Activated CD8-positive, alpha-beta memory T cell treated with anti-CD3 and anti-CD28 coated beads, Interleukin-2, amount 10 ng/mL, durations not matched to agents 7 days and 5 days (primary cell): ENCODE measurements around the gene OR2J3. TPM values are rescaled to one million over a fixed set of nuclear protein-coding genes. Genes with fewer than 3 reads are reported as not detected.
"Not testable (repeated sequence)": the region's sequence is repeated elsewhere in the genome, so short reads cannot be mapped to it uniquely, and the experiment has no call there.

Experiments
- ATAC-seq: fragments of 150-1000 bp; cut with Tn5 transposase; one replicate; pipeline ENCODE4 v1.10.0; 2021; ENCODE audit warnings: moderate library complexity
- CTCF ChIA-PET: fragments of 350-600 bp; sonication (Branson Sonifier 250); formaldehyde crosslinking; loops from one replicate; lab custom pipeline; 2021; ENCODE audit warnings: antibody characterized with exemption; lab: Charles Lee
- DNase-seq: peaks from one replicate; pipeline ENCODE4 v3.0.0-alpha.2; 2020
- H3K27ac Mint-ChIP-seq: one replicate; pipeline ENCODE4 v1.8.0; 2021; ENCODE audit warnings: mild to moderate bottlenecking, mixed read lengths
- H3K27me3 Mint-ChIP-seq: one replicate; pipeline ENCODE4 v1.8.0; 2021; ENCODE audit warnings: mixed read lengths
- H3K36me3 Mint-ChIP-seq: one replicate; pipeline ENCODE4 v1.8.0; 2021; ENCODE audit warnings: mild to moderate bottlenecking, mixed read lengths
- H3K4me1 Mint-ChIP-seq: one replicate; pipeline ENCODE4 v1.8.0; 2021; ENCODE audit warnings: mixed read lengths
- H3K4me3 Mint-ChIP-seq: one replicate; pipeline ENCODE4 v1.8.0; 2021; ENCODE audit warnings: mild to moderate bottlenecking, moderate library complexity, mixed read lengths
- H3K9me3 Mint-ChIP-seq: one replicate; pipeline ENCODE4 v1.8.0; 2022; ENCODE audit warnings: low read depth, mixed read lengths
- total RNA-seq, 2 experiments: library from RNA; stranded (reverse); gene quantifications; one replicate each; pipeline ENCODE4 v1.2.3, GENCODE V29; 2021

The OR2J3 gene
- total RNA-seq, 2 experiments from 2014 or later: not detected

GRCh38 chr6:29137724-29138123, 29.9 kb downstream of the OR2J3 start:
- no peaks in the 10 kb centered on the region for H3K9me3 Mint-ChIP-seq
- no peak for ATAC-seq
- H3K27me3 Mint-ChIP-seq: peaks cover 11% of the 10 kb centered on the region
- no peaks in the 10 kb centered on the region for H3K4me1 Mint-ChIP-seq
- CTCF ChIA-PET: no interaction called here
- no peak overlapping the region for H3K4me3 Mint-ChIP-seq
- no peaks in the 10 kb centered on the region for H3K36me3 Mint-ChIP-seq
- DNase-seq: no peak
- no peak overlapping the region for H3K27ac Mint-ChIP-seq

GRCh38 chr6:29141606-29142005, 33.7 kb downstream of the OR2J3 start:
- no peaks in the 10 kb centered on the region for H3K36me3 Mint-ChIP-seq
- no peak for ATAC-seq
- no peaks in the 10 kb centered on the region for H3K4me1 Mint-ChIP-seq
- no peak overlapping the region for H3K4me3 Mint-ChIP-seq
- no peak for DNase-seq
- no peak overlapping the region for H3K27ac Mint-ChIP-seq
- CTCF ChIA-PET: no interaction called here
- no peaks in the 10 kb centered on the region for H3K9me3 Mint-ChIP-seq
- peaks cover 9% of the 10 kb centered on the region for H3K27me3 Mint-ChIP-seq

GRCh38 chr6:29142309-29142708, 34.5 kb downstream of the OR2J3 start:
- DNase-seq (no peak), ATAC-seq (no peak)
- CTCF ChIA-PET: no interaction called here
- no peaks in the 10 kb centered on the region for H3K36me3 Mint-ChIP-seq
- H3K9me3 Mint-ChIP-seq: no peaks in the 10 kb centered on the region
- no peak overlapping the region for H3K4me3 Mint-ChIP-seq
- no peaks in the 10 kb centered on the region for H3K4me1 Mint-ChIP-seq
- no peak overlapping the region for H3K27ac Mint-ChIP-seq
- H3K27me3 Mint-ChIP-seq: peaks cover 10% of the 10 kb centered on the region

GRCh38 chr6:29146179-29146578, 38.3 kb downstream of the OR2J3 start:
- DNase-seq (no peak), ATAC-seq (no peak)
- CTCF ChIA-PET: no interaction called here
- H3K36me3 Mint-ChIP-seq: no peaks in the 10 kb centered on the region
- H3K9me3 Mint-ChIP-seq: no peaks in the 10 kb centered on the region
- H3K4me3 Mint-ChIP-seq: no peak overlapping the region
- peaks cover 8% of the 10 kb centered on the region for H3K27me3 Mint-ChIP-seq
- H3K27ac Mint-ChIP-seq: no peak overlapping the region
- no peaks in the 10 kb centered on the region for H3K4me1 Mint-ChIP-seq

- Mint-ChIP-seq H3K4me3 (no peak overlapping the region), H3K27ac (no peak overlapping the region), H3K36me3 (no peaks in the 10 kb centered on the region), H3K9me3 (no peaks in the 10 kb centered on the region), H3K4me1 (no peaks in the 10 kb centered on the region), H3K27me3 (peaks cover 9% of the 10 kb centered on the region)
- ATAC-seq (no peak), DNase-seq (no peak)
- CTCF ChIA-PET: no interaction called here
Measured at GRCh38 chr6:29147074-29147473, 39.2 kb downstream of the OR2J3 start.

GRCh38 chr6:29149444-29149843, 41.6 kb downstream of the OR2J3 start:
- H3K36me3 Mint-ChIP-seq, H3K27ac Mint-ChIP-seq, H3K27me3 Mint-ChIP-seq, H3K4me3 Mint-ChIP-seq, CTCF ChIA-PET, H3K9me3 Mint-ChIP-seq, DNase-seq, ATAC-seq, H3K4me1 Mint-ChIP-seq: not testable (repeated sequence)

GRCh38 chr6:29153083-29153482, 45.2 kb downstream of the OR2J3 start:
- Mint-ChIP-seq H3K4me1 (no peaks in the 10 kb centered on the region), H3K4me3 (no peak overlapping the region), H3K9me3 (no peaks in the 10 kb centered on the region), H3K36me3 (no peaks in the 10 kb centered on the region), H3K27ac (no peak overlapping the region), H3K27me3 (peaks cover 2% of the 10 kb centered on the region)
- DNase-seq (no peak), ATAC-seq (no peak)
- CTCF ChIA-PET: no interaction called here

- H3K4me3 Mint-ChIP-seq, DNase-seq, H3K9me3 Mint-ChIP-seq, CTCF ChIA-PET, H3K36me3 Mint-ChIP-seq, ATAC-seq, H3K4me1 Mint-ChIP-seq, H3K27ac Mint-ChIP-seq, H3K27me3 Mint-ChIP-seq: not testable (repeated sequence)
Measured at GRCh38 chr6:29155182-29155581, 47.3 kb downstream of the OR2J3 start.

GRCh38 chr6:29159922-29160321, 52.1 kb downstream of the OR2J3 start:
- H3K4me1 Mint-ChIP-seq, CTCF ChIA-PET, H3K4me3 Mint-ChIP-seq, H3K36me3 Mint-ChIP-seq, H3K9me3 Mint-ChIP-seq, H3K27ac Mint-ChIP-seq, DNase-seq, H3K27me3 Mint-ChIP-seq, ATAC-seq: not testable (repeated sequence)

Other genes with a start within 250 kb of the OR2J3 start
- 10 to 100 TPM; 52.5 to 62.9 TPM for gene TRIM27, start 184.1 kb upstream of the OR2J3 start, total RNA-seq
- gene ZNF311, start 102.7 kb upstream of the OR2J3 start, total RNA-seq: under 1 TPM; 0.26 to 0.40 TPM
- not detected for gene OR2W1, start 62.9 kb upstream of the OR2J3 start, total RNA-seq
- gene OR2B3, start 20.7 kb upstream of the OR2J3 start, total RNA-seq: not detected
- gene OR2J1, start 8.6 kb upstream of the OR2J3 start, total RNA-seq: not detected
- gene OR2J2, start 62.8 kb downstream of the OR2J3 start, total RNA-seq: not detected
- gene OR14J1, start 193.6 kb downstream of the OR2J3 start, total RNA-seq: not detected